Skin of body (tissue), 2 donors: ENCODE measurements around the gene ORMDL3. TPM values are rescaled to one million over a fixed set of nuclear protein-coding genes. Genes with fewer than 3 reads are reported as not detected.

Source experiments
- DNase-seq: peaks from one replicate; lab custom pipeline; 2025; lab: John Stamatoyannopoulos, UW
- total RNA-seq: library from RNA; depleted of rRNA; stranded (reverse); fragments of >200 nt; gene quantifications from one replicate; pipeline ENCODE4 v1.2.3, GENCODE V29; 2014

ORMDL3 gene, protein sequence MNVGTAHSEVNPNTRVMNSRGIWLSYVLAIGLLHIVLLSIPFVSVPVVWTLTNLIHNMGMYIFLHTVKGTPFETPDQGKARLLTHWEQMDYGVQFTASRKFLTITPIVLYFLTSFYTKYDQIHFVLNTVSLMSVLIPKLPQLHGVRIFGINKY
- 62.8 TPM for total RNA-seq

DNA sequence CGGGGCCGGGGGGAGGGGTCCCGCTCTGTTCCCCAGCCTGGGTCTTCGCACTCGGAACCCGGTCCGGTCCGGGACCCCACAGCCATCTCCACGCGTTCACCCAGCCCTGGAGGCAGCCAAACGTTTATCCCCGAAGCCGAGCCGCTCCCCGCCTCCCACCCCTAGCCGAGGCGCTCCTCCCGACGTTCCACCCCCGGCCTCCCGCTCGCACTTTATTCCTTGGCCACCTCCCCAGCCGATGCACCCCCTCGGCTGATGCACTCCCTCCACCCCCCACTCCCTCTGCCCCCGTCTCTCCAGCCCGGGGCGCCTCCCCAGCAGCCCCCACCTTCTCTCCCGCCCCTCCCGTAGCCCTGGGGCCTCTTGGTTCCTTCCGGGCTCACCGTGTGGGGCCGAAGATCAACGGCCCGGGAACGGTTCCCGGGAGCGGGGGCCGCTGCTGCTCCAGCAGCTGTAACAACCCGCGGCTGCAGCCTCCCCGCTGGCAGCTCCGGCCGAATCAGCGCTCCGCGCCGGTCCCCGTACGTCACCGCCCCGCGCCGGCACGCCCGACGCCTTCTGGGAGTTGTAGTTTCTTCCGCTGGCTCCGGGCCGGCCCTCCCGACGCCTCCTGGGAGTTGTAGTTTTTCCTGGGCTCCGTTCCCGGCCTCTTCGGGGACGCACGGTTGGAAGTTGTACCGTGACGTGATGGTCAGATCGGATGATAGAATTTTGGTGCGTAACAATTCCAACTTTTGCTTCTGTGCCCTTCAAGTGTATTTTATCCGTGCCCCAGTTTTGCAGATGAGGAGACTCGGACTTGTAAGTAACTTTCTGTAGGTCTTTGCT, at the start of gene ORMDL3, which contains the start of gene LRRC3C:
Gene ORMDL3 (minus strand): TSS at position 501 of the 828 bp plus-strand sequence. CDS start 3,398 bp downstream, outside the sequence.
Gene LRRC3C (plus strand): TSS at position 632 of the 828 bp plus-strand sequence. CDS start 13,792 bp downstream, outside the sequence.
- peak; percentile 92 for DNase-seq

DNA sequence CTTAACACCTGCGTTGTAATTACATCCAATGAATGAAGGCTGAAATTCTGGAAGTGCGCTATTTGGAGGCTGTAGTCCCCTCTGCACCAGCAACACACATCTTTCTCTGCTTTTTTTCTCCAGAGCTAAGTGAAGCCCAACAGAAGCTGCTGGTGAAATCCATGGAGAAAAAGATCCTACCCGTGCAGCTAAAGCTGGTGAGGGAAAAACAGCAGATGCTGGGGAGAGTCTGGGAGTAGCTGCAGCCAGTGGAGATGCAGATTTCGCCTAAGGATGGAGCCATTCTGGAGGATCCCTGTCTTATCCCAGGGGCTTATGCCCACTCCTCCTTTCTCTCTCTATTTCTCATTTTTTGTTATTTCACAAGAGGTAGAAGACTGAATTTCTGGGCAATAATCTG, 48.4 kb upstream of the ORMDL3 start:
- no peak for DNase-seq

DNA sequence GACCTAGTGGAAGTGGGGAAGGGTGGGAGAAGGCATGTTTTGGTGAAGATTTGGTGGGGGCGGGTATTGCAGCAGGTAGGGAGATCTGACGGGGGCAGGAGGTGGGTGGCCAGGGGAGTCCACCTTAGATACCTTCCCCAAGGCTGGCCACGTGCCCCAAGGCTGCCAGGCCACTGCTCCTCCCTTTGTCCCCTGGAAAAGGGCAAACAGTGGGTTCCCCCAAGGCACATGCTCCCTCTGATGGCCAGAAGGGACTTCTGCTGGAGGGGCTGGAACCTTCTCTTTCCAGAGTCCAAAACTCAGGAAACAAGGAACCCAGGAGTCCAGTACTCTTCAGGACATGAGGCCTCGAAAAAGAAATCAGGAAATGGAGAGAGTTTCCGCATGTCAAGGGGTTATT, 47.0 kb upstream of the ORMDL3 start:
- no peak for DNase-seq

DNA sequence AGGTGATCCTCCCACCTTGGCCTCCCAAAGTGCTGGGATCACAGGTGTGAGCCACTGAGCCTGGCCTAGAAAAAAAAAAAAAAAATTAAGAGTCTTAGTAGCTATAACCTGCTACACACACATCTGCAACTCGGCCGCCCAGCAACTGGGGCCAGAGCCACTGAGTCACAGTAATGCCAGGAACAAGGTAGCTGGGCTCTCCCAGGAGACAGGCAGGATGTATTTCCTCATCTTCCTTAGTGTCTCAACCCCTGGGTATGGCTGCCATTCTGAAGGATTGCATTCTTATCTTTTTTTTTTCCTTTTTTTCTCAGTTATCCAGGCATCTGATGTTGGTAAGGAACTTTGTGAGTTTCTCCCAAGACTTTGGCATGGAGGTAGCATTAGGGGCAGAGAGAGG, 46.1 kb upstream of the ORMDL3 start:
- DNase-seq: no peak

DNA sequence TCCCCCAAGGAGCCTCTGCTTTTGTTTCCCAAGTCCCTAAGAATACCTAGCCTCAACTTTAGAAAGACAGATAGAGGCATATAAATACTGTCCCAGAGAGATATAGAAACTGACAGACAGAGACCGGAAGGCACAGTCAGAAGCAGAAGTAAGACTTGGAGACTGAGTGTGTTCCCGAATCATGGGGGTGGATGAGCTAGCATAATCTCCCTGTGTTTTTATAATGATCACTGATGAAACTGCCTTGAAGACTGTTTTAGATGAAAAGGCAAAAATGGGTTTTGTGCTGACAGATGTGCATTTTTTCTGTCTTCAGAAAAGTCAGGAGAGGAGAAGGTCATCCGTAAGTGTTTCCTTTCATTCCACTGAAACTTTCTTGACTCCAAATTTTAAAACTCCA, 44.9 kb upstream of the ORMDL3 start:
- no peak for DNase-seq

DNA sequence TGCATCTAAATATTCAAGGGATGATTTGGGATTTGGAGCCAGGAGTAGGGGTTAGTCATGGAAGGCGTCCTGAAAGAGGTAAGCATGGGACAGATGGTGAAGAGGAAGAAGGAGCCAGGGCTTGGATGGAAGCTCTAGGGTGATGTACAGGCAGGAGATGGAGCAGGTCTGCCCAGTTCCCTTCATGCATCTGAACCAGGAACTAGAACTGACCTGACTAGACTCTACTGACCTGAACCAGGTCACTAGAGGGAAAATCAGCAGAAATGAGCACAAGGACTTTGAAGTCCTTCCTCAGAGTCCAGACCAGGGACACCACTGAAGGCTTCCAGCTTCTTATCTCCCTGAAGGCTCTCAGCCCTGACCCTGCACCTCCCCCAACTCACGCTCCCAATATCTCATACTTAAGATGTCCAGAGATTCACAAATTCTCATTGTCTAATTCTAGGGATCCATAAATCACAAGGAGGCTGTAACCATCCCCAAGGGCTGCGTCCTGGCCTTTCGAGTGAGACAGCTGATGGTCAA, 43.7 kb upstream of the ORMDL3 start:
- DNase-seq: no peak

DNA sequence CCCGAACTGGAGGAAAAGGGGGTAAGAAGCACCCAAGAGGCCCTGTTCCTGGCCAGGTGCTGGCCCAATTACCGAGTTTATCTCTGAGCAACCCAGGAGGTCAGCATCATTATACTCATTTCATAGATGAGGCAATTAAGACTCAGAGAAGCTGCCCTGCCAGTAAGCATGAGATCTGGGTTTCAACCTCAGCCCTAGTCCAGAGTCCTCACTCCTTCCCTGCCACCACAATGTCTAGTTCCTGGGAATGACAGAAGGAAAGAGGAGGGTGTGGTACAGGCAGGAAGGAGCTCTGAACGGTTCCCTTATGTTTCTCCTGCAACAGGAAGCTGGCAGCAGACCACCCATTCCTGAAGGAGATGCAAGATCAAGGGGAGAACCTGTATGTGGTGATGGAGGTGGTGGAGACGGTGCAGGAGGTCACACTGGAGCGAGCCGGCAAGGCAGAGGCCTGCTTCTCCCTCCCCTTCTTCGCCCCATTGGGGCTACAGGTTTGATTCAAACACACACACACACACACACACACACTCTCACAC, 42.8 kb upstream of the ORMDL3 start:
- no peak for DNase-seq

DNA sequence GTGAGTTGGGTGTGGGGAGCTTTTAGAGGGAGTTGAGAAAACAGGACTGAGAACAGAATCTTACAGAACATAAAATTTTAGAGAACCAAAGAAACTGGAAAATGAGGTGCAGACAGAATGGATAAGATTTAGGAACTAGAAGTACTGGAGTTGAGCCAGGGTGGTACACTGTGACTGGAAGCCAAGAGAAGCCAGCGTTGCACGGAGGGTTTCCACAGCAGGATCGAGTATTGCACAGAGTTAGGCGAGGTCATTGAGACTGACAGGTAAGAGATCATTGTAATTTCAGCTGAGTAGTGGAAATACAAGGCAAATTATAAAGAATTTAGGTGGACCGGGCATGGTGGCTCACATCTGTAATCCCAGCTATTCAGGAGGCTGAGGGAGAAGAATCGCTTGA, 42.0 kb upstream of the ORMDL3 start:
- DNase-seq: no peak

DNA sequence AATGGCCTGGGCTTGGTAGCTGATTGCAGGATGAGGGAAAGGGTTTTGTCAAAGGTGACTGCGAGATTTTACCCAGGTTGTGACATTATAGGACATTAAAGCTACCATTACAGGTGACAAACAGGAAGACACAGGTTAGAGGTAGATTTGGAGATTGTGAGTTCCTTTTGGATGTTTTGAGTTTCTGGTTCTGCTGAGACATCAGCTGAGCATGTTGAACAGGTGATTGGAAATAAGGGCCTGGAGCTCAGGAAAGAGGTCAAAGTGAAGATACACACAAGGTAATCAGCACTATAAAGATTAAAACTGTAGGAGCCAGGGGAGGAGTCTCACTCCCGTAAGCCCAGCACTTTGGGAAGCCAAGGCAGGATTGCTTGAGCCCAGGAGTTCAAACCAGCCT, 41.4 kb upstream of the ORMDL3 start:
- no peak for DNase-seq

DNA sequence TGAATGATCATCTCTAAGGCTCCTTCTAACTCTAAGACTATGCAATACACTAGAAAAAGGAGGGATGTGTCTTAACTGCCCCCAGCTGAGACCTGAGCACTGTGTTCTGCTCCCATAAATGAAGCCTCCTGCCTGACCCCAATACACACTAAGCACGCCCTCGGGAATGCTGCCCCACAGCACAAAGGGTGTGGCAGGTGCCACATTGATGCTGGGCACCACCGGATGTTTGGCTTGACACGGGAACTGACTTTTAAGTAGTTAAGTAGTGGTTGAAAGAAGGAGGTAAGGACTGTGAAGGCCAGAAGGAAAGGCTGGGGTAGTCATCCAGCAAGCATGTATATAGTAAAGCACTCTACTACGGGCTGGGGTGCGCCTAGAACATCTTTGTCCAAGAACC, 39.4 kb upstream of the ORMDL3 start:
- no peak for DNase-seq

DNA sequence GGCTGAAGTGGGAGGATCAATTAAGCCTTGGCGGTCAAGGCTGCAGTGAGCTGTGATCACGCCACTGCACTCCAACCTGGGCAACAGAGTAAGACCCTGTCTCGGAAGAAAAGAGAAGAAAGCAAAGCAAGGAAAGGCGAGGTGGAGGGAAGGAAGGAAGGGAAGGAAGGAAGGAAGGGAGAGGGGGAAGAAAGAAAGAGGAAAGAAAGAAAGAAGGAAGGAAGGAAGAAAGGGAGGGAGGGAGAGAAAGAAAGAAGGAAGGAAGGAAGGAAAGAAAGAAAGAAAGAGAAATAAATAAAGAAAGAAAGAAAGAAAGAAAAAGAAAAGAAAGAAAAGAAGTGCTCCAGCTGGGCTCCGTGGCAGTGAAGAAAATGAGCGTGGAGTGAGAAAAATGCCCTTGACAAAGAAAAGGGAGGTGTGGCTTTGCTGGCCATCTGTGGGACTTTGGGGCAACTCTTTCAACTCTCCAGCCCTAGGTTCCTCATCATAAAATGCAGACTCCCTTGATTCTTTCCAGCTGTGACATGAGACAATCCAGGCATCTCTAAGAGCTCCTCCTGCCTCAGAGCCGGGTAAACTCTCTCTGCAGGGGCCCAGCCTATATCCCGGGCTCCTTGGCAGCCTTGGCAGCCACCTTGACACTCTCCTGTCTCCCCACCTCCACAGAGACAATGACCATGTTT, 37.8 kb upstream of the ORMDL3 start:
- DNase-seq: no peak

DNA sequence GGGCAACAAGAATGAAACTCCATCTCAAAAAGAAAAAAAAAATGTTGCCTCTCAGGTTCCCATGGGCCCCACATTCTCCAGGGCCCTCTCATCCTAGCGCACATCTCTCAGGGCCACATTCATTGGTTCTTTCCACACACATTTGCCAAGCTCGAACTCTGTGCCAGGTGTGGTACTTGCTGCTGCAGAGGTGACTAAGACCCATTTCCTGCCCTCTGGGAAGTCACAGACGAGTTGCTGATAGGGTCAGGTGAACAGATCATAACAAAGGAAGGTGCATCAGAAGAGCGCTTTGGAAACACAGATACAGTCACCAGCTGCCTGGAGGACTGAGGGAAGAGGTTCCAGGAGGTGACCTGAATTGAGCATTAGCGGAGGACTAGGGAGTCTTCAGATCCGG, 36.4 kb upstream of the ORMDL3 start:
- DNase-seq: no peak

DNA sequence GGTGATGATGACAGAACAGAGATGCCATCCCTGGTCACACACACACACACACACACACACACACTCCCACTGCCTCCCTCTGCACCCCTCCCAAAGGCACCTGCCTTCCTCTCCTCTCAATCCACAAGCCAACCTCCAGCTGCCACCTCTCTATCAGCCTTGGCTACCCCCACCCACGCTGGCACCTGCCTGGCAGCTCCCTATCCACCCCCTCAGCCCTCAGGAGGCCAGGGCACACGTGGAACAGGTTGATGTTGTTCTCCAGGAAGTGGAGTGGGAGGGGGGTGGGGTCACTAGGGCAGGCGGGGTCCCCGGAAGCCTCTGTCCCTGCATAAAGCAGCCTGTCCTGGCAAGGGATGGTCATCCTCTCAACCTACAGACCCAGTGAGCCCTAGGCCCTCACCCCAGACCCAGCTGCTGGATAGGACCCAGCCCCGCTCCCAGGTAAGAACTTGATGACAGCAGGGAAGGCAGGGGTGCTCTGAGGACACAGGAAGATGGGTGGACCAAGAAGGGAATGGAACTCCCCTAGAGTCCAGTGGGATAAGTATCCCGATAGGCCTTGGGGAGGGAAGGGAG, 35.3 kb upstream of the ORMDL3 start, which contains the start of gene GSDMA:
Gene GSDMA (plus strand): TSS at position 363 of the 579 bp plus-strand sequence. CDS start 2,684 bp downstream, outside the sequence.
- DNase-seq: no peak

DNA sequence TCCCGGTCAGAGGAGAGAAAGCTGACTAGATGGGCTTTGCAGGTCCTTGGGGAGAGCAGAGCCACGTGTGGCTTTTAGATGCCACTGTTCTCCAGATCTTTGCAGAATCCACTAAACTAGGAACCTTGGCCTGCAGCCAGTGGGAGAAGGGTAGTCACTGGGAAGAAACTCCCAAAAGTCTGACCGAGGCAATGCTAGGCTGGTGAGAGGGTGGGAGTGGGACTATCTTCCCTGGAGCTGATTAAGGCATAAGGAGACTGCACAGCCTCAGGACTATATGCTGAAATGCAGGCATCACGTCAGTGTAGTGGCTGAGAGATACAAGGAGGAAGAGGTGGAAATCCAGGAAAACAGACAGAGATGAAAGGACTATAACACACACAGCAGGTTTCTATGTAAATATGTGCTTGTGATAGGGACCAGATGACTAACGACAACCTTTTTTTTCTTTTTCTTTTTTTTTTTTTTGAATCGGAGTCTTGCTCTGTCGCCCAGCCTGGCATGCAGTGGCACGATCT, 33.2 kb upstream of the ORMDL3 start:
- DNase-seq: no peak

DNA sequence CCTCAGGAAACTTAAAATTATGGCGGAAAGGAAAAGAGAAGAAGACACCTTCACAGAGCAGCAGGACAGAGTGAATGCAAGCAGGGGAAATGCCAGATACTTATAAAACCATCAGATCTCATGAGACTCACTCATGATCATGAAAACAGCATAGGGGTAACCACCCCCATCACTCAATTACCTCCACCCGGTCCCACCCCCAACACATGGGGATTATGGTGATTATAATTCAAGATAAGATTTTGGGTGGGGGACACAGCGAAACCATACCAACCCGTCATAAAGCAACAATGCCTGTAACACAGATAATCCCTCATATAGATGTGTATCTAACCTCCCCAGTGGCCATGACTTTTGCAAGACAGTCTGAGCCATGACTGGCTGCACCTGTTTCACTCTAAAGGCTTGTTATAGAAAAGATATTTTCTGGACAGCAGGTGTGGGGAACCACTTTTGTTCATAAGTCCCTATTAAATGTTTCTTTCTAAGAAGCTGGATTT, 28.4 kb upstream of the ORMDL3 start:
- no peak for DNase-seq

DNA sequence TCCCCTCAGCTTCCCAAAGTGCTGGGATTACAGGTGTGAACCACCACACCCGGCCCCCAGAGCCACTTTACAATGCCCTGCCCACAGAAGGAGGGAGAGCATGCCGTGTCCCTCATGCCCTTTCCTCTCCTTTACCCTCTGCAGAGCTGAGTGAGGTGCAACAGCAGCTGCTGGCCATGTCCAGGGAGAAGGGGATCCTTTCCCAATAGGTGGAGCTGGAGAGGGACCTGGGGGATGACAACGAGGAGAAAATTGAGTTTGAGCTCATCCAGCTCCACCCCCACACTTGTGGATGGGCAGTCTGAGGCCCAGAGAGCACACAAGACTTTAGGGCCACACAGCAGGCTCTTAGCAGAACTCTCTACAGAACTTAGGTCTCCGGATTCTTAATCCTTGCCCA, 27.5 kb upstream of the ORMDL3 start:
- no peak for DNase-seq

DNA sequence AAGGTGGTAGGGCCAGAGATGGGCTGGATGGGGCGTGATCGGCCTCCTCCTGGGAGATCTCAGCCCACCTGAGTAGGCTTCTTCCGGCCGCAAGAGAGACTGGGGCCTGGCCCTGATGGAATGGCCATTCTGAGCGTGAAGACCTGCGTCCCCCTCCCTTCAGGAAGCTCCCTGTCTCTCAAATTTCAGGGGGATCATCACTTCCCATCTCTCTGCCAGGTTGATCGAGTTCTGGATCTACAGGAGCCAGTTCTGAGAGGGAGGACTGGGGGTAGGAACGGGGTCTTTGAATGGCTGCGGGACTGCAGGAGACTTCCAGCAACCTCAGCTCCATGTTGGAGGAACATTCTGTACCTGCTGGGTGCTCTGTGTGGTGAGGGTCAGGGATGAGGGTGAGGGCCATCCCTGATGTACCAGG, 26.1 kb upstream of the ORMDL3 start:
- DNase-seq: no peak

DNA sequence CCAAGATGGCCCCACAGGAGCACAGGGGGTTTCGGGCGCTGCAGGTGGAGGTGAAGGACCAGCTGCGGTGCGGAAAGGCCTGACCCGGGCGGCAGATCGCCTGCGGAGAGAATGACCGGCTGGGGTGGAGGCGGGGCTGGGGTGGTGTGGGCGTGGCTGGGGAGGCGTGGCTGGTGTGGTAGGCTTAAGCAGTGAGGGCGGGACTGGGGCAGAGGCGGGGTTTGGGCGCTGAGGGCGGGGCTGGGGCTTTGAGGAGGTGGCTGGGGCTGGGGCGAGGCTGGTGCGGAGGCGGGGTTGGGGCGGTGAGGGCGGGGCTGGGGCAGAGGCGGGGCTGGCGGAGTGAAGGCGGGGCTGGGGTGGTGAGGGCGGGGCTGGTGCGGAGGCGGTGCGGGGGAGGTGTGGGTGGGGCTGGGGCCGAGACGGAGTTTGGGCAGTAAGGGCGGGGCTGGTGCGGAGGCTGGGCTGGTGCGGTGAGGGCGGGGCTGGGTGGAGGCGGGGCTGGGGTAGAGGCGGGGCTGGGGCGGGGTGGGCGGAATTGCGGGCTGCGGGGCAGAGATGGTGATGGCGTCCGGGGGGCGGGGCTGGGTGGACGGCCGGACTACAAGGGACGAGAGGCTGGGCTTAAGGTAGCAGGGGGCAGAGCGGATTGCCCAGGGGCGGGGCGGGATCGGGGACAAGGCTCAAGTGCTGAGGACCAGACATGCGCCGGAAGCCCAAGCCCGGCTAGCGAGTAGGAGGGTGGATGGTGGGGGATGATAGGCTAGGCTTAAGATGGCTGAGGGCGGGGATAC, 25.5 kb upstream of the ORMDL3 start:
- peak; percentile 99 for DNase-seq

DNA sequence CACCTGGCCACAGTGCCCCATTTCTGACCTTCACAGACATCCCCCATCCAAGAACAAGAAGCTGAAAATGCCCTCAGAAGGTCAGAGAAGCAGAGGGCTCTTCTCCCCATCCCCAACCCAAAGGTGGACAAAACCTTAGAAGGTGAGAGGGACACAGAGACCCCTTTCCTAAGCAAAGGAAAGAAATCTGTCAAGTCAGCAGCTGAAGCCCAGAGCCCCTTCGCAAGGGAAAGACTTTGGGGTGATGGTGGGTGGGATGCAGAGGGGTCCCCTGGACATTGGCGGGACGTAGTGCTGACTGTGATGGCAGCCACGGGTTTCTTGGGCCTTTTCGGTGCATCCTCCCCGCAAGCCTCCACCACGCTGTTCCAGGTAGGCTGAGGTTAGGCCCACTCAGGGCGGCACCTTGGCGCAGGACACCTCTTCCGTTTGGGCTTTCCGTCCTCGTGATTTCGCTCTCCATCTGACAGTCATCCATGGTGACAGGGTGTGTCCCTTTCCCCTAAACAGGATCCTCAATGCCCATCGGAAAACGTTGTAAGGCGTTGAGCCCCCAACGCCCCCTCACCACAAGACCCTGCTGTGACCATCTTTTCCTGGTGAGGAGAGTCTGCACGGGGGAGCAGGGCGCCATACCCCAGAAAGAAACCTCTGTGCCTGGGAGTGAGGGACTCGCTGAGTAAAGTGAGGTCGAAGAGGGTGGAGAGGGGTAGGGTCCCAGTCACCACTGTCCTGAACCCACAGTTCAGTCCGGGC, 24.7 kb upstream of the ORMDL3 start:
- no peak for DNase-seq
